ENCODE data around the gene WDFY1. TPM values are rescaled to one million over a fixed set of nuclear protein-coding genes. Genes with fewer than 3 reads are reported as not detected.

WDFY1 gene
- total and polyA plus RNA-seq, 8 donors = 5.5 to 25.9 (median 14.9) TPM

GRCh38 chr2:223909001-223909741 lies 36.0 kb downstream of the WDFY1 start:
- Histone ChIP-seq H3K36me3 (no peaks in the 10 kb centered on the region), H3K27me3 (no peaks in the 10 kb centered on the region), H3K4me1 (peaks cover 3 to 13% (median 7%) of the 10 kb centered on the region in 3 donors), H3K9me3 (no peaks in the 10 kb centered on the region), H3K4me3 (no peak overlapping the region), H3K27ac (peak overlapping the region in 1 of 4 donors; percentile 34)
- ATAC-seq = peak in 3 of 4 donors; percentile 10 to 45 (median 15)
- intact Hi-C loops (cut with DNase I) = no loop called here
- WGBS, 2 donors = 40 to 51% methylated on average over 7 of the region's 7 CpGs
- no peak for TF ChIP-seq CTCF (IDR thresholded peaks at IDR 0.05)
- FAIRE-seq = no peak
- DNase-seq = no peak

GRCh38 chr2:223908304-223908998 lies 36.7 kb downstream of the WDFY1 start:
- peak overlapping the region in 1 of 4 donors; percentile 34 for H3K27ac ChIP-seq
- H3K27me3 ChIP-seq = no peaks in the 10 kb centered on the region
- intact Hi-C loops (cut with DNase I) = no loop called here
- DNase-seq (peak in 1 of 6 donors; percentile 66), FAIRE-seq (no peak), ATAC-seq (peak; percentile 72 to 94 (median 86))
- peaks cover 3 to 13% (median 7%) of the 10 kb centered on the region in 3 donors for H3K4me1 ChIP-seq
- TF ChIP-seq CTCF (IDR thresholded peaks at IDR 0.05) = no peak
- no peak overlapping the region for H3K4me3 ChIP-seq
- 25 to 34% methylated on average over 8 of the region's 8 CpGs for WGBS, 2 donors
- H3K9me3 ChIP-seq = no peaks in the 10 kb centered on the region
- no peaks in the 10 kb centered on the region for H3K36me3 ChIP-seq

- intact Hi-C loops (cut with DNase I) = no loop called here
- WGBS, 2 donors = 74 to 79% methylated on average over 2 of the region's 2 CpGs
These were observed 39.1 kb downstream of the WDFY1 start for GRCh38 chr2:223905996-223906395.

GRCh38 chr2:223901854-223902253 lies 43.3 kb downstream of the WDFY1 start:
- H3K36me3 ChIP-seq = peaks cover 0 to 25% (median 5%) of the 10 kb centered on the region in 3 donors
- H3K9me3 ChIP-seq = no peaks in the 10 kb centered on the region
- no peak for FAIRE-seq
- H3K27me3 ChIP-seq = no peaks in the 10 kb centered on the region
- DNase-seq = no peak
- H3K4me3 ChIP-seq = no peak overlapping the region
- TF ChIP-seq CTCF (IDR thresholded peaks at IDR 0.05) = no peak
- WGBS, 2 donors = 35 to 48% methylated on average over 2 of the region's 2 CpGs
- peak overlapping the region in 1 of 4 donors; percentile 49 for H3K27ac ChIP-seq
- peak; percentile 50 to 96 (median 82) for ATAC-seq
- H3K4me1 ChIP-seq = peaks cover 0 to 11% (median 0%) of the 10 kb centered on the region in 3 donors
- intact Hi-C loops (cut with DNase I) = no loop called here

More at GRCh38 chr2:223905996-223906395, 39.1 kb downstream of the WDFY1 start:
- no peak overlapping the region for H3K4me3 ChIP-seq
- H3K27ac ChIP-seq = no peak overlapping the region
- no peak for FAIRE-seq
- no peak for ATAC-seq
- no peaks in the 10 kb centered on the region for H3K9me3 ChIP-seq
- no peak for DNase-seq
- peaks cover 3 to 16% (median 13%) of the 10 kb centered on the region in 3 donors for H3K4me1 ChIP-seq
- peaks cover 0 to 3% (median 0%) of the 10 kb centered on the region in 3 donors for H3K36me3 ChIP-seq
- no peaks in the 10 kb centered on the region for H3K27me3 ChIP-seq
- no peak for TF ChIP-seq CTCF (IDR thresholded peaks at IDR 0.05)
